Dermis blood vessel endothelial cell (primary cell): ENCODE measurements around the gene MAD2L2. TPM values are rescaled to one million over a fixed set of nuclear protein-coding genes. Genes with fewer than 3 reads are reported as not detected.

Source experiments
- DNase-seq: peaks from one replicate; pipeline ENCODE4 v3.0.0; 2010
- total RNA-seq: library from RNA; depleted of rRNA; stranded (reverse); fragments of >200 nt; gene quantifications from 2 replicates; pipeline ENCODE4 v1.2.3, GENCODE V29; 2014

MAD2L2 gene
- total RNA-seq, 1 donor from 2014 or later = 34.9 TPM

GRCh38 chr1:11653101-11653860, 27.7 kb downstream of the MAD2L2 start:
- DNase-seq = no peak

GRCh38 chr1:11652203-11652780, 28.7 kb downstream of the MAD2L2 start:
- DNase-seq = no peak

DNA sequence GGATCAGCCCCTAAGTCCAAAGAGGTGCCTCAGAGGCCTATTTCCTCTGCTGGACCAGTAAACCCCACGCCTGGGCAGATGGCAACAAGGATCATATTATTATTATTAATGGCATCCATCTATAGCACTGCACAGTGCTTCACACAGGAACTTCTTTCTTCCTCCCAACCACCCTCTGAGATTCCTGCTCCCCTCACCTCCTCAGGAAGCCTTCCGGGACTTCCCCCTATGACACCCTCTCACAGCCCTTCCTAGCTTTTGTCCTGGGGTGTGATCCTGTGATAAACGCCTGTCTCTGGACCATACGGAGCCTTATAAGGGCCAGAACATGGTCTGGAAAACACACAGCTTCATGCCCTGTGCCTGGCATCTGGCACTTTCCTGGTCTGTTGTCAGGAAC, 29.9 kb downstream of the MAD2L2 start:
- no peak for DNase-seq

- peak; percentile 89 for DNase-seq
Observed at GRCh38 chr1:11650331-11650991, 30.5 kb downstream of the MAD2L2 start.

DNA sequence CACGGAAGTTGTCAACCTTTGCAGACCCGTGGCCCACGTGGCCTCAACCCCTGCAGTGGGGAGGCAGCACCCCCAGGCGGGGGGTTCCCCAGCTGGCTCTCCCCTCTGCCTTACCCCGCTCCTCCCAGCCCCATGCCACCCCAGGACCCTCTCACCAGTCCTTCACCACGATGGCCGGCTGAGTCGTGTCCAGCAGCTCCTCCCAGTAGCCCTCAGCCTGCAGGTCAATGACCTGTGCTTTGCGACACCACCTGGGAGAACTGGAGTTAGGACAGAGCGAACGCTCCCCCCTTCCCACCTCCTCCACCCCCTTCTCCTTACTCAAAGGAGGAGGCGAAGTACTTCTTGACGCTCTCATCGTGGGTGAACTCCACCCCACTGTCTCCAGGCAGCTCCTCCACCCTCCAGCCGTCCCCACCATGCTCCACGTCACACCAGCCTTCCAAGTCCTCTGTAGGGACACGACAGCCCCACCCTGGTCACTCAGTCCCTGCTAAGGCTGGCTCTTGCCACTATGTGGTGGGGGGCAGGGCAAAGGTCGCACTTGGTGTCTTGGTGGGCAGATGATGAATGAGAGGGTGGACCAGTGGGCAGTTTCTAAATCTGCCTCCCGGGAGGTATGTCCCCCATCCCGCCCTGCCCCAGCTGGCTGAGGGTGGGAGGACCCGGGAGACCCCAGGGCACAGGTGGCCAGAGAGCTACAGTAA, 31.2 kb downstream of the MAD2L2 start:
- DNase-seq = no peak

DNA sequence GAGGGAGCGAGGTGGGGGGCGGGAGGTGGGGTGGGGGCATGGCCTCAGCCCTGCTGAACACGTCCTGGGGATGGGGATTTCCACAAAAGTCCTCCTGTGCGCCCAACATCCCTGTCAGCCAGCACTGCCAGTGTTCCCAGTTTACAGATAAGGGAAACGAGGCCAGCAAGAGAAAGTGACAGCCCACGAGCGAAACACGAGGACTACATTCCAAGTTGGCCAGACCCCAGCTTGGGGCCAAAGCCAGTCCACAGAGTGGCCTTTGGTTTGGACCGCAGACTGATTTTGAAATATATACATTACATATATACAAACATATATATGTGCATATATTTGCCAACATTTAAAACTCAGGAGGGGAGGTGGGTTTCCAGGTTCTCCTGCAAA, 31.7 kb downstream of the MAD2L2 start:
- DNase-seq = no peak

DNA sequence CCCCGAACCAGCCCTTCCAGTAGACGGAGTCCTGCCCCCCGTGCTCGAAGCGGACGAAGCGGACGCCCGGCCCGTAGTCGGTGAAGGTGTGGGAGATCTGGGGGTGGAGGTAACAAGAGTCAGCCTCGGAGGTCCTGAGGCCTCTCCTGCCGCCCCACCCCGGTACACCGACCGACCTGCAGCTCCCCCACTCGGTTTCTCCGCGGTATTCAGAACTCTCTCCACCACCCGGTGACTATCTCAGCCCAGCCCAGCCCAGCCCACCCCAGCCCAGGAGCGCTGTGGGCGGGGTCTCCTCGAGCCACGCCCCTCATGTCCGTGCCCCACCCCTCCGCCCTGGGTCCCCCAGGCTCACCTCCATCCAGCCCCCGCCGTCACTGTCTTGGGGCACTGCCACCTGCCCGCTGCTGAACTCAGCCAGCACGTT, 32.2 kb downstream of the MAD2L2 start:
- DNase-seq = no peak

GRCh38 chr1:11648039-11648438, 32.9 kb downstream of the MAD2L2 start:
- DNase-seq = no peak

- no peak for DNase-seq
Observed at GRCh38 chr1:11647333-11647732, 33.6 kb downstream of the MAD2L2 start.

DNA sequence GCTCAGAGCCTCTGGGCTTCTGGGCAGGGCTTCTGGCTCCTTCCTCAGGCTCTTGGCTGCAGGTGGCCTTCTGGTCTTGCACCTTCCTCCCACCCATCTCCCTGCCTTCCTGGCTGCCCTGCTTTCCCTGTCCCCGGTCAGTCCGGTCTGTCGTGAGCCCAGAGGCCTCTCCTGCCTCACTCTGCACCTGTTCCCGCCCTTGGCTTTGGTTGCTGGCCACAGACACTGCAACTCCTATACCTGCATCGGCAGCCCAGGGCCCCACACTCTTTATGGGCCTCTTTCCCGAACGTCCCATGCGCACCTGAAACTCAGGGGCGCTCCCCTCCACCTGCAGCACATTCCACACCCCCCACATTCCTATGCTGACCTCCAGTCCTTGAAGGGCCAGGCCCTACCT, 34.6 kb downstream of the MAD2L2 start:
- no peak for DNase-seq

- DNase-seq = peak; percentile 89
Observed at GRCh38 chr1:11645670-11646265, 35.2 kb downstream of the MAD2L2 start.

DNA sequence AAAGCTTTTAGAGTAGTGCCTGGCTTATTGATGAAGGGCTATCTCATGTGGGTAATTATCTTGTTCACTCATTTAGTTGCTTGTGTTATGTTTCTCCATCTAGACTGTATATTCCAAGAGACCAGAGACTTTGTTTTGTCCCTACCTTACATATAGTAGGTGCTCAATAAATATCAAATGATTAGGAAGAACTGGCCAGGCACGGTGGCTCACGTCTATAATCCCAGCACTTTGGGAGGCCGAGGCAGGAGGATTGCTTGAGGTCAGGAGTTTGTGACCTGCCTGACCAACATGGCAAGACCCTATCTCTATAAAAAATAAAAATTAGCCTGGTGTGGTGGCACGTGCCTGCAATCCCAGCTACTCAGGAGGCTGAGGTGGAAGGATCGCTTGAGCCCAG, 35.7 kb downstream of the MAD2L2 start:
- no peak for DNase-seq

- DNase-seq = no peak
Observed at GRCh38 chr1:11643782-11644181, 37.2 kb downstream of the MAD2L2 start.

- DNase-seq = peak; percentile 87
Observed at GRCh38 chr1:11642418-11643017, 38.4 kb downstream of the MAD2L2 start.

DNA sequence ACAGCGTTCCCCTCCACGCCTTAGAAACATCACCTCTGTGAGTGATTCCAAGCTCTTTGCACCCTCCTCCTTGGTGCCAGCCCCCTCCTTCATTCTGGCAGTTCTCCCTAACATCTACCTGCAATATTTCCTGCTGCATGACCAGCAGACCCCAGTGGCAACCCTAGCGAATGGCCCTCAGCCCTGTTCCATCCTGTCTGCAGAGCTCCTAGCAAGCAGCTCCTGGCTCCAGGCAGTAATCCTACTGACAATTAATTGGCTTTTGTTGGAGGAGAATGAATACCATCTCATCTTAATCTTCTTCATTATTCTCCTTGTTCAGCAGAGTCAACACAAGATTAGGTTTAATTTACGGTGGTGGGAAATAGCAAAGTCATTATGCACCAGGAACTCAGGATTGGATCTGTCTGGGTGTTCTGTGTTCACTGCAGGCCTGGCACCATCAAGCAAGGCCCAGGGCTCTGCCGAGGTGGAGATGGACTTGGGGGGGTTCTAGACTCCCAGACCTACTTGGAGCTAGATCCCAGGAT, 39.1 kb downstream of the MAD2L2 start:
- no peak for DNase-seq

DNA sequence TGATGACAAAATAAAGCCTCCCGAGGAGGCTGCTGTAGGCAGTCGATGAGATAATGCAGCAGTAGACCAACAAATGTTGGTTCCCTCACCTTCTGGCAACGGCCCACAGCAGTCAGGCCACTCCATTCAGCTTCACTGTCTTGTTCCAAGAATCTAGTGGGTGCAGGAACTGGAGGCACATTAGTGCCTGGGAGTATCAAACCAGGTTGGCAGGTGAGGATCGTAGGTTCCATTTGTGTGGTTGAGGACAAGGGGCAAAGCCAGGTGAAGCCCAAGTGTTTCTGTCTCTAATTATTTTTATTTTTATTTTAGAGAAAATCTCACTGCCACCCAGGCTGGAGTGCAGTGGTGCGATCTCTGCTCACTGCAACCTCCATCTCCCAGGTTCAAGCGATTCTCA, 40.0 kb downstream of the MAD2L2 start:
- no peak for DNase-seq

GRCh38 chr1:11640101-11640500, 40.8 kb downstream of the MAD2L2 start:
- no peak for DNase-seq

GRCh38 chr1:11639372-11639771, 41.6 kb downstream of the MAD2L2 start:
- no peak for DNase-seq

DNA sequence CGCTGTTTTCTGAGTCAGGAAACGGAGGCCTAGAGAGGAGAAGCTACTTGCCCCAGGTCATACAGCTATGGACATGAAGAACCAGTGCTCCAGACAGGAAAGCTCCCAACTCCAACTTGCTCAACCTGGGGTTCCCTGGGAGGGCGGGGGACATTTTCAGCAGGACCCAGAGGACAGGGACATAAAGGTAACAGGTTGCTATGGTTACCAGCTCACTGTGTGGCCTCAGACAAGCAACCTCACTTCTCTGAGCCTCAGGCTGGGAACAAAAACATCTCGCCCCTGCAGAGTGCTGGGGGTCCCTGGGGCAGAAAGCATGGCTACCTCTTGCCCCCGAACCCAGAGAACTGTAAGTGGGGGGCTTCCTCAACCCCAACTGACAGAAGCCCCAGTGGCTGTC, 42.8 kb downstream of the MAD2L2 start:
- DNase-seq = no peak

GRCh38 chr1:11634365-11635192, 46.4 kb downstream of the MAD2L2 start:
- DNase-seq = no peak
